DND-41 (cell line): ENCODE results near the gene MICAL3.

Source experiments
- EZH2 ChIP-seq: IDR thresholded peaks from 3 replicates; pipeline ENCODE4 v1.6.1; 2012; ENCODE audit warnings: borderline replicate concordance, low read depth, mild to moderate bottlenecking, moderate library complexity, low read length, inconsistent platforms; ENCODE audit not compliant: severe bottlenecking
- TF ChIP-seq, protein P1 (sequence below): IDR thresholded peaks from 2 replicates; pipeline ENCODE4 v1.5.1; 2012; ENCODE audit warnings: borderline replicate concordance, low read length, moderate library complexity, mild to moderate bottlenecking; ENCODE audit not compliant: poor library complexity, severe bottlenecking; ENCODE audit errors: extremely low read depth

DNA sequence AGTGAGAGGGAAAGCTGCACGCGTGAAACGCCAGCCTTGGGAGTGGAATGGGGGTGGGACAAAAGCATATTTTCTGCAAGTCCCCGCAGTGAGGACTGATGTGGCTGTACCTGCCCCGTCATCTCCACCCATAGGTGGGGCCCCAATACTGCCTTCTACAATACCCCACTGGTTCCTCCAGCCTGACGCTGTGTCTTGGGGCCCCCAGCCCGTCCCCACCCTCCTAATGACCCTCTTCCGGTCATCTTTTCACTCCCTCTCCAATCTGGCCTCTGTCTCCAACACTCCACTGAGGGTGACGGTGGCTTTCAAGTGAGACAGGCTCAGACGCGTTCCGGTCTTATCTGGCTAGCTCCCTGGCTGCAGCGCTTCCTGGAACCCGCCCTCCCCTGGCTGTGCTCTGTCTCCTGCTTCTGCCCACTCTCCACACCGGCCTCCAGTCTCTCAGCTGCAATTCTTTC, 104.2 kb downstream of the MICAL3 start:
- TF ChIP-seq, protein P1, sequence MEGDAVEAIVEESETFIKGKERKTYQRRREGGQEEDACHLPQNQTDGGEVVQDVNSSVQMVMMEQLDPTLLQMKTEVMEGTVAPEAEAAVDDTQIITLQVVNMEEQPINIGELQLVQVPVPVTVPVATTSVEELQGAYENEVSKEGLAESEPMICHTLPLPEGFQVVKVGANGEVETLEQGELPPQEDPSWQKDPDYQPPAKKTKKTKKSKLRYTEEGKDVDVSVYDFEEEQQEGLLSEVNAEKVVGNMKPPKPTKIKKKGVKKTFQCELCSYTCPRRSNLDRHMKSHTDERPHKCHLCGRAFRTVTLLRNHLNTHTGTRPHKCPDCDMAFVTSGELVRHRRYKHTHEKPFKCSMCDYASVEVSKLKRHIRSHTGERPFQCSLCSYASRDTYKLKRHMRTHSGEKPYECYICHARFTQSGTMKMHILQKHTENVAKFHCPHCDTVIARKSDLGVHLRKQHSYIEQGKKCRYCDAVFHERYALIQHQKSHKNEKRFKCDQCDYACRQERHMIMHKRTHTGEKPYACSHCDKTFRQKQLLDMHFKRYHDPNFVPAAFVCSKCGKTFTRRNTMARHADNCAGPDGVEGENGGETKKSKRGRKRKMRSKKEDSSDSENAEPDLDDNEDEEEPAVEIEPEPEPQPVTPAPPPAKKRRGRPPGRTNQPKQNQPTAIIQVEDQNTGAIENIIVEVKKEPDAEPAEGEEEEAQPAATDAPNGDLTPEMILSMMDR, result no peak
- TF ChIP-seq EZH2, result no peak
